ENCODE data around the gene LGALS9.

GRCh38 chr17:27590864-27591263 is 40.1 kb upstream of the LGALS9 start:
- TF ChIP-seq POLR2A (IDR thresholded peaks at IDR 0.05) (no peak), CTCF (IDR thresholded peaks at IDR 0.05) (no peak)

All from esophagus squamous epithelium (tissue), 4 donors.